ENCODE measurements around the gene HHAT.

- TF ChIP-seq POLR2A (IDR thresholded peaks at IDR 0.05) = no peak
- TF ChIP-seq, protein P1, sequence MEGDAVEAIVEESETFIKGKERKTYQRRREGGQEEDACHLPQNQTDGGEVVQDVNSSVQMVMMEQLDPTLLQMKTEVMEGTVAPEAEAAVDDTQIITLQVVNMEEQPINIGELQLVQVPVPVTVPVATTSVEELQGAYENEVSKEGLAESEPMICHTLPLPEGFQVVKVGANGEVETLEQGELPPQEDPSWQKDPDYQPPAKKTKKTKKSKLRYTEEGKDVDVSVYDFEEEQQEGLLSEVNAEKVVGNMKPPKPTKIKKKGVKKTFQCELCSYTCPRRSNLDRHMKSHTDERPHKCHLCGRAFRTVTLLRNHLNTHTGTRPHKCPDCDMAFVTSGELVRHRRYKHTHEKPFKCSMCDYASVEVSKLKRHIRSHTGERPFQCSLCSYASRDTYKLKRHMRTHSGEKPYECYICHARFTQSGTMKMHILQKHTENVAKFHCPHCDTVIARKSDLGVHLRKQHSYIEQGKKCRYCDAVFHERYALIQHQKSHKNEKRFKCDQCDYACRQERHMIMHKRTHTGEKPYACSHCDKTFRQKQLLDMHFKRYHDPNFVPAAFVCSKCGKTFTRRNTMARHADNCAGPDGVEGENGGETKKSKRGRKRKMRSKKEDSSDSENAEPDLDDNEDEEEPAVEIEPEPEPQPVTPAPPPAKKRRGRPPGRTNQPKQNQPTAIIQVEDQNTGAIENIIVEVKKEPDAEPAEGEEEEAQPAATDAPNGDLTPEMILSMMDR (IDR thresholded peaks at IDR 0.05) = no peak
Observed at GRCh38 chr1:210683403-210684047, 354.8 kb downstream of the HHAT start.

All from esophagus squamous epithelium (tissue), 4 donors.